CD4-positive, alpha-beta memory T cell (primary cell): Measurements from ENCODE around the gene GMNC. TPM values are rescaled to one million over a fixed set of nuclear protein-coding genes. Genes with fewer than 3 reads are reported as not detected.

Experiments used
- CTCF ChIA-PET: fragments of 350-600 bp; sonication (Branson Sonifier 250); formaldehyde crosslinking; loops from one replicate; lab custom pipeline; 2021; ENCODE audit warnings: inconsistent platforms; ENCODE audit not compliant: partially characterized antibody; lab: Charles Lee
- POLR2A ChIA-PET: fragments of 350-600 bp; sonication (Branson Sonifier 250); formaldehyde crosslinking; loops from one replicate; lab custom pipeline; 2021; ENCODE audit not compliant: partially characterized antibody; lab: Charles Lee
- DNase-seq, 5 donors: peaks; one replicate each; pipeline versions ENCODE4 v3.0.0 to v3.0.0-alpha.2; 2020 to 2022; ENCODE audit warnings: mixed read lengths in 1 of 5
- H3K27ac ChIP-seq: one replicate; pipeline ENCODE4 v1.7.0; 2013; ENCODE audit warnings: low read depth, low read length
- H3K27me3 ChIP-seq: 2 replicates; pipeline ENCODE4 v1.7.0; 2013; ENCODE audit warnings: mild to moderate bottlenecking, low read length, moderate library complexity; ENCODE audit not compliant: insufficient read depth
- H3K36me3 ChIP-seq: 2 replicates; pipeline ENCODE4 v1.7.0; 2013; ENCODE audit warnings: mild to moderate bottlenecking, low read length, moderate library complexity; ENCODE audit not compliant: insufficient read depth
- H3K4me1 ChIP-seq: 2 replicates; pipeline ENCODE4 v1.7.0; 2013; ENCODE audit warnings: mild to moderate bottlenecking, low read length, moderate library complexity; ENCODE audit not compliant: insufficient read depth
- H3K4me3 ChIP-seq, 2 donors: one replicate each; pipeline ENCODE4 v1.7.0; 2013; ENCODE audit warnings: low read length in 2 of 2, mild to moderate bottlenecking in 1 of 2
- H3K9me3 ChIP-seq, 2 donors: one replicate each; pipeline ENCODE4 v1.7.0; 2013; ENCODE audit warnings: low read length in 2 of 2, control low read depth in 1 of 2; ENCODE audit not compliant: control insufficient read depth in 1 of 2
- H3K27ac Mint-ChIP-seq, 7 donors: one replicate each; pipeline ENCODE4 v1.8.0; 2020 to 2021; ENCODE audit warnings: mixed read lengths in 7 of 7, mild to moderate bottlenecking in 6 of 7, inconsistent platforms in 3 of 7, moderate library complexity in 3 of 7
- H3K27me3 Mint-ChIP-seq, 2 donors: one replicate each; pipeline ENCODE4 v1.8.0; 2020 to 2021; ENCODE audit warnings: mixed read lengths in 2 of 2
- H3K36me3 Mint-ChIP-seq, 2 donors: one replicate each; pipeline ENCODE4 v1.8.0; 2020 to 2021; ENCODE audit warnings: mixed read lengths in 2 of 2, inconsistent platforms in 1 of 2, mild to moderate bottlenecking in 1 of 2
- H3K4me1 Mint-ChIP-seq, 4 donors: one replicate each; pipeline ENCODE4 v1.8.0; 2020 to 2021; ENCODE audit warnings: mixed read lengths in 4 of 4, mild to moderate bottlenecking in 1 of 4
- H3K4me3 Mint-ChIP-seq, 8 donors: one replicate each; pipeline ENCODE4 v1.8.0; 2020 to 2021; ENCODE audit warnings: mixed read lengths in 8 of 8, mild to moderate bottlenecking in 7 of 8, moderate library complexity in 6 of 8, inconsistent platforms in 3 of 8
- H3K9me3 Mint-ChIP-seq, 8 donors: one replicate each; pipeline ENCODE4 v1.8.0; 2020 to 2021; ENCODE audit warnings: mixed read lengths in 8 of 8, mild to moderate bottlenecking in 5 of 8, inconsistent platforms in 3 of 8, moderate library complexity in 1 of 8
- intact Hi-C: fragments of 100-400 bp; cut with micrococcal nuclease; formaldehyde crosslinking; loops from one replicate; pipeline ENCODE4 v1.15.1; 2023
- polyA plus RNA-seq, 2 donors: library from polyadenylated mRNA; unstranded; fragments of 300-500 nt; fragmentation: Illumina TruSeq; gene quantifications; one replicate each; pipeline ENCODE4 v1.2.3, GENCODE V29; 2021
- total RNA-seq, 2 experiments: library from RNA; stranded (reverse); gene quantifications; one replicate each; pipeline ENCODE4 v1.2.3, GENCODE V29; 2021

Gene GMNC, protein sequence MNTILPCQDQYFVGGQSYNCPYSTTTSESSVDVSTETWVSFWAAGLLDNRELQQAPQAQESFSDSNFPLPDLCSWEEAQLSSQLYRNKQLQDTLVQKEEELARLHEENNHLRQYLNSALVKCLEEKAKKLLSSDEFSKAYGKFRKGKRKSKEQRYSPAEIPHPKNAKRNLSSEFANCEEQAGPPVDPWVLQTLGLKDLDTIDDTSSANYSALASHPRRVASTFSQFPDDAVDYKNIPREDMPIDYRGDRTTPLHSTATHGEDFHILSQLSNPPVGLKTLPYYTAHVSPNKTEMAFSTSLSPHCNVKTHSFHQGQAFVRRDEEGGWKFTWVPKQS
- total RNA-seq: not detected
- polyA plus RNA-seq: not detected

DNA sequence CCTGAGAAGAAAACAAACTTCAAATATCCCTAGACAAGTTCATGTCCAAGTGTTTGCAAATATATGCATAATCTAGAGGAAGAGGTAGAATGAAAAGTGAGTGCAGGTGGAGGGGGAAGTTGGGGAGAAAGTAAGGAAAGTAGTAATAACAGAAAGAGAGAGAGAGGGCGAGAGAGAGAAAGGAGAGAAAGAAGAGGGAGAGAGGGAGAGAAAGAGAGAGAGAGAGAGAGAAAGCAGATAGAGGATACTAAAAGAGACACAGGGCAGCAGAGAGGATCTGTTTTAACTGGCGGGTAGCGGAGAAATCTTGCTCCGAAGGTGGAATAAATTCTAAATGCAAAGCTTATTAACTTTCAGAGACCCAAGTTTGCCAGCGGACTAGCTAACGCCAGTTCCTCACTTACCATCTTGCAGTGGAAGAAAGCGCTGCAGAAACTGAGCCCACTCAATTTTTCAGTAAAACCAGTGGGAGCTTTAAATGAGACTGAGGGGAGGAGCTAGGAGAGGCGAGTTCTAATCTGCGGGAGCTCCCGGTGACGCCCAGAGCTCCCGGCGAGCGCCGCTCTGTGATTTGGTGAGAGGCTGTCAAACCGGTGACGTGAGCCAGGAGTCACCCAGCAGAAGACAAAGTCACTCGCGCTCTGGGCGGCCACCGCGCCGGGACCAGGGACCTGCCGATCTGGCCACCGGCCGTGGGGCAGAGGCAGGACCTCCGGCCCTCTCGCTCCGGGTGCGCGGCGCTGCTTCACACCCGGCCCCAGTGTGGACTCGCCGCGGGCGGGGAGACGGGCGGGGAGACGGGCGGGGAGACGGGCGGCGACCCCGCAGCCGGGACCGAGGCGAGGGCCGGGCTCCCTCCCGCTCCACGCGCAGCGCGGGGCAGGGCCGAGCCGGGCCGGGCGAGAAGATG is at the start of gene GMNC:
GMNC (minus strand) TSS at position 486 of the 910 bp plus-strand sequence; CDS start at position 407, 79 bp downstream.
- H3K27ac ChIP-seq: no peak within 1 kb of the TSS
- H3K4me1 Mint-ChIP-seq: peaks cover 0 to 11% (median 8%) of the 10 kb centered on the region in 4 donors
- H3K4me3 Mint-ChIP-seq: peak within 1 kb of the TSS; percentile 7 to 76 (median 74)
- H3K9me3 Mint-ChIP-seq: peaks cover 0 to 4% (median 0%) of the 10 kb centered on the region in 8 donors
- intact Hi-C loops: no loop called here
- no peaks in the 10 kb centered on the region for H3K4me1 ChIP-seq
- H3K4me3 ChIP-seq: no peak within 1 kb of the TSS
- no peaks in the 10 kb centered on the region for H3K36me3 Mint-ChIP-seq
- no peaks in the 10 kb centered on the region for H3K36me3 ChIP-seq
- DNase-seq: peak in 4 of 5 donors; percentile 6 to 34 (median 12)
- peaks cover 16 to 19% of the 10 kb centered on the region in 2 donors for H3K27me3 Mint-ChIP-seq
- H3K27me3 ChIP-seq: no peaks in the 10 kb centered on the region
- no peak within 1 kb of the TSS for H3K27ac Mint-ChIP-seq
- H3K9me3 ChIP-seq: no peaks in the 10 kb centered on the region
- POLR2A ChIA-PET: no interaction called here
- CTCF ChIA-PET: interaction anchor here (1.3 kb wide), 2 partner anchors 21 to 22 kb away, joined by 3 to 4 read pairs; no protein-coding TSS in a partner anchor

- ChIA-PET CTCF (no interaction called here), POLR2A (no interaction called here)
- H3K36me3 Mint-ChIP-seq: no peaks in the 10 kb centered on the region
- H3K27me3 Mint-ChIP-seq: no peaks in the 10 kb centered on the region
- no peak overlapping the region for H3K27ac Mint-ChIP-seq
- intact Hi-C loops: no loop called here
- Histone ChIP-seq H3K27me3 (no peaks in the 10 kb centered on the region), H3K4me1 (no peaks in the 10 kb centered on the region), H3K27ac (no peak overlapping the region), H3K9me3 (no peaks in the 10 kb centered on the region), H3K4me3 (no peak overlapping the region), H3K36me3 (no peaks in the 10 kb centered on the region)
- no peak overlapping the region for H3K4me3 Mint-ChIP-seq
- no peaks in the 10 kb centered on the region for H3K4me1 Mint-ChIP-seq
- peaks cover 0 to 3% (median under 1%) of the 10 kb centered on the region in 8 donors for H3K9me3 Mint-ChIP-seq
- DNase-seq: no peak
These were observed 48.9 kb upstream of the GMNC start for GRCh38 chr3:190911382-190911781.

DNA sequence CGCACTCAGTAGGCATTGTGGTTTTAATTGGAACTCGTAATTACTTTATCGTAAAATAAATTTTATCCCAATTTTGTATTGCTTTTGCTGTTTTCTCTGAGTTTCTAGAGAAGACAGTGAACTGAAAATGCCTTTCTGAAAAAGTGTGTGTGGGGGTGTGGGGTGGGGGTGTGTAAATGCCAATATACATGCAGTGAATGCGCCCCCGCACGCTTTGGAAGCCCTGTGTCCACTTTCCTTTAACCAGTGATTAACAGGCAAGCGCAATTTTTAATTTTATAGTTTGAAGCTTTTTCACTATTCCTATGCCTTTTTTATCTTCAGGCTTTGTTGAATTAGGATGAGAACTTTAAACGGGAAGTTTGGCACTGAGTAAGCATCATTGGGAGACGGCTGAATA is 47.4 kb upstream of the GMNC start:
- H3K27ac Mint-ChIP-seq: no peak overlapping the region
- DNase-seq: no peak
- Histone ChIP-seq H3K9me3 (no peaks in the 10 kb centered on the region), H3K4me3 (no peak overlapping the region), H3K27ac (no peak overlapping the region), H3K4me1 (no peaks in the 10 kb centered on the region), H3K36me3 (no peaks in the 10 kb centered on the region), H3K27me3 (no peaks in the 10 kb centered on the region)
- intact Hi-C loops: no loop called here
- H3K4me1 Mint-ChIP-seq: no peaks in the 10 kb centered on the region
- H3K9me3 Mint-ChIP-seq: peaks cover 0 to 5% (median 2%) of the 10 kb centered on the region in 8 donors
- POLR2A ChIA-PET: no interaction called here
- H3K4me3 Mint-ChIP-seq: no peak overlapping the region
- no peaks in the 10 kb centered on the region for H3K36me3 Mint-ChIP-seq
- H3K27me3 Mint-ChIP-seq: peaks cover 0 to 1% of the 10 kb centered on the region in 2 donors
- CTCF ChIA-PET: no interaction called here

DNA sequence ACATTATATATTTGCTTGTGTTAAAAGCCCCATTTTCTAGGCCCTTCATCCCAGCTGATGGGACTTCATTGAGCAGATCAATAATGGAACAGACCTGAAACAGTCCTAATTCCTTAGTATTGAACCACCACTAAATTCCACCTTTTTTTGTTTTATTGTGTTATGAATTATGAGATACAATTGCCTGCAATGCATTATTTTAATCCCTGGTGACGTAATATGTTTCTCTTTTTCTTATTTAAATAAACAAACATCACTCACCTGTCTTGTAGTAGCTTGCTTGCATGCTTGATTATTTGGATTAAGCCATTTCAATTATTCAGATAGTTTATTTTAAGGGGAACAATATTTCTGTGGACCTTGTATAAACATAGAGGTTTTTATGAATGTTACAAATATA is 40.7 kb upstream of the GMNC start:
- no peaks in the 10 kb centered on the region for H3K9me3 ChIP-seq
- H3K4me1 ChIP-seq: no peaks in the 10 kb centered on the region
- no peak for DNase-seq
- Mint-ChIP-seq H3K27ac (no peak overlapping the region), H3K9me3 (peaks cover 0 to 19% (median 5%) of the 10 kb centered on the region in 8 donors), H3K4me1 (no peaks in the 10 kb centered on the region), H3K27me3 (peaks cover 0 to 1% of the 10 kb centered on the region in 2 donors), H3K4me3 (no peak overlapping the region), H3K36me3 (no peaks in the 10 kb centered on the region)
- H3K36me3 ChIP-seq: no peaks in the 10 kb centered on the region
- intact Hi-C loops: no loop called here
- no peak overlapping the region for H3K4me3 ChIP-seq
- H3K27ac ChIP-seq: no peak overlapping the region
- H3K27me3 ChIP-seq: no peaks in the 10 kb centered on the region
- ChIA-PET POLR2A (no interaction called here), CTCF (no interaction called here)

- Histone ChIP-seq H3K9me3 (no peaks in the 10 kb centered on the region), H3K36me3 (no peaks in the 10 kb centered on the region), H3K27ac (no peak overlapping the region), H3K27me3 (no peaks in the 10 kb centered on the region), H3K4me3 (no peak overlapping the region), H3K4me1 (no peaks in the 10 kb centered on the region)
- no peaks in the 10 kb centered on the region for H3K4me1 Mint-ChIP-seq
- H3K27me3 Mint-ChIP-seq: peaks cover 0 to 1% of the 10 kb centered on the region in 2 donors
- POLR2A ChIA-PET: no interaction called here
- no peak for DNase-seq
- H3K27ac Mint-ChIP-seq: no peak overlapping the region
- no peak overlapping the region for H3K4me3 Mint-ChIP-seq
- intact Hi-C loops: no loop called here
- no peaks in the 10 kb centered on the region for H3K36me3 Mint-ChIP-seq
- CTCF ChIA-PET: no interaction called here
- peaks cover 0 to 24% (median 6%) of the 10 kb centered on the region in 8 donors for H3K9me3 Mint-ChIP-seq
These were observed 39.8 kb upstream of the GMNC start for GRCh38 chr3:190902292-190902691.

DNA sequence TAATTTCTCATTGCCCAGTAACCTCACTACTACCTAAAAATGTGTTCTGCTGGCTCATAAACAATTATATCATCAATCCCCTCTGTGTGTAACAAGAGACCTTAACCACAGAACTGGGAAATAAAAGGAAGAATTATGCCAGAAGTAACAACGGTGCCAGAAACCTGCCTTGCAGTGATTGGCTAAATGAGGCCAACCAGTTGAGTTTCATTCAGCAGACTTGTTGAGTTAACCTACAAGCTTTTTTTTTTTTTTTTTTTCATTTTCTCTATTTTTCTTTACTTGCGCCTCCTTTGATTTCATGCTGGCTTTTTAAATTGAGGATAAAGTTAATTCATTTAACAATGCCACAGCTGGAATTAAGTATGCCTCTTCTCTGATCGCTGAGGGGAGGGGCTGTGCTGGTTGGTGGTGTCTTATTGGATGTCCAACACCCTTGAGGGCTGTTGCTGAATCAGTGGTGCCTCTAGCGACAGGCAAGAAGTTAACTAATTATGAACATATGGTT is 30.0 kb upstream of the GMNC start:
- Mint-ChIP-seq H3K36me3 (no peaks in the 10 kb centered on the region), H3K4me3 (no peak overlapping the region), H3K9me3 (peaks cover 0 to 22% (median 13%) of the 10 kb centered on the region in 8 donors), H3K27ac (no peak overlapping the region), H3K4me1 (no peaks in the 10 kb centered on the region), H3K27me3 (no peaks in the 10 kb centered on the region)
- Histone ChIP-seq H3K27me3 (no peaks in the 10 kb centered on the region), H3K27ac (no peak overlapping the region), H3K4me3 (no peak overlapping the region), H3K4me1 (no peaks in the 10 kb centered on the region), H3K36me3 (no peaks in the 10 kb centered on the region), H3K9me3 (peaks cover 0 to 4% of the 10 kb centered on the region in 2 donors)
- ChIA-PET CTCF (interaction anchor here (1.1 to 1.3 kb wide), 2 partner anchors 8 to 10 kb away, joined by 3 to 4 read pairs; no protein-coding TSS in a partner anchor), POLR2A (no interaction called here)
- DNase-seq: no peak
- intact Hi-C loops: no loop called here

DNA sequence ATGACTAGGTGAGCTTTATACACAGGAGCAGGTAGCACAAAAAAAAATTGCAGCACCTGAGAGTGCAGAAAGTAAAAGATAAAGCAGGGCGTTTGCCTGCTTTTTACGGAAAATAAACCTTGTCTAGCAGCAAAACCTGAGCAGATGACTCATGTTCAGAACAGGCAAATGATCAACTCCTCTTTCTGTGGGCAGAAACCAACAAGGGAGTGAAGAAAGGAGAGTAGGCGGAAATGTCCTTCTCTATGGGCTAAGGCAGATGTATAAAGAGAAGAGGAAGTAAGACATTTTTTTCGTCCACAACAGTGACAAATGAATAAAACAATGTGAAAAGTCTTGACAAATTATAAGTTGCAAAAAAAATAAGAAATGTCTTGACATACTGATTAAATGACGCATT is 24.5 kb upstream of the GMNC start:
- Mint-ChIP-seq H3K27ac (no peak overlapping the region), H3K27me3 (no peaks in the 10 kb centered on the region), H3K4me3 (no peak overlapping the region), H3K4me1 (no peaks in the 10 kb centered on the region), H3K9me3 (no peaks in the 10 kb centered on the region), H3K36me3 (no peaks in the 10 kb centered on the region)
- intact Hi-C loops: loop anchor here (10.0 kb wide), 1 partner anchor 1558 kb away; no protein-coding TSS in a partner anchor
- no peaks in the 10 kb centered on the region for H3K36me3 ChIP-seq
- H3K4me3 ChIP-seq: no peak overlapping the region
- DNase-seq: no peak
- no peak overlapping the region for H3K27ac ChIP-seq
- POLR2A ChIA-PET: no interaction called here
- no peaks in the 10 kb centered on the region for H3K4me1 ChIP-seq
- H3K9me3 ChIP-seq: no peaks in the 10 kb centered on the region
- CTCF ChIA-PET: interaction anchor here (6.0 kb wide), 1 partner anchor 164 kb away, joined by 81 read pairs; no protein-coding TSS in a partner anchor
- H3K27me3 ChIP-seq: no peaks in the 10 kb centered on the region
